Upper lobe of left lung (tissue), 4 donors: ENCODE measurements around the gene FNDC3B.

ENCODE experiments used
- EP300 ChIP-seq, 4 donors: sonication (generic); formaldehyde crosslinking; IDR thresholded peaks; one replicate each; pipeline ENCODE4 v1.5.1; 2017; ENCODE audit warnings: antibody characterized with exemption in 4 of 4, control low read depth in 2 of 4
- POLR2A ChIP-seq, 4 donors: fragments of 450-650 bp; IDR thresholded peaks; one replicate each; pipeline ENCODE4 v1.5.1; 2016 to 2017; ENCODE audit warnings: antibody characterized with exemption in 4 of 4, mild to moderate bottlenecking in 2 of 4
- POLR2AphosphoS5 ChIP-seq, 2 donors: sonication (generic); formaldehyde crosslinking; IDR thresholded peaks; one replicate each; pipeline ENCODE4 v1.5.1; 2017; ENCODE audit warnings: antibody characterized with exemption in 2 of 2
- TF ChIP-seq, protein P1 (sequence below), 6 experiments: fragments of 450-650 bp in 4 of 6; fragments of 200-600 bp in 2 of 6; sonication (generic) in 2 of 6; IDR thresholded peaks; one replicate each; pipeline ENCODE4 v1.5.1; 2016 to 2019; ENCODE audit warnings: antibody characterized with exemption in 6 of 6

DNA sequence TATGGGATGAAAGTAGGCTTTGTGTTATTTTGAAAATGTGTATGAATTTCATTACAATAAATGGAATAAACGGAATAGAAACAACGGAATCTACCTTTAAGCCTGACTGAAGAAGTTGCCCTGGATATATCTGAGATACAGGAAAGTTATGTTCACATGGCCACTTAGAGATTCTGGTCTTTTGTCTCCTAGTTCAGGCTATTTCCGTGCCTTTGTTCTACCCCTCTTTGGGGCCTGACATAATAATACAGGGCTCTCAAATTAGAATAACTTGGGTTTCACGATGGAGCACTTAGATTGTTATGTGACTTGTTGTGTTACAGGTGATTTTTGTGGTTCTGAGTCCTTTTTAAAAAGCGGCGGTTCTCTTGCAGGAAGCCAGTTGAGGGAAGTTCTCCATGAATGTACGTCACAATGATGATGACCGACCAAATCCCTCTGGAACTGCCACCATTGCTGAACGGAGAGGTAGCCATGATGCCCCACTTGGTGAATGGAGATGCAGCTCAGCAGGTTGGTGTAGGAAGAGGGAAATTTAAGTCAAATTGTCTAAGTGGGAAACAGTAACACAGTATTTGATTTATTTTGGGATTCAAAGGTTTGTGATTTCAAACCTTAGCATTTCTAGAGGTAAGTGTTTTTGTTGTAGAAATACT, 72.8 kb downstream of the FNDC3B start:
- TF ChIP-seq POLR2AphosphoS5 (IDR thresholded peaks at IDR 0.05) (no peak), POLR2A (IDR thresholded peaks at IDR 0.05) (no peak), EP300 (IDR thresholded peaks at IDR 0.05) (no peak)
- TF ChIP-seq, protein P1, sequence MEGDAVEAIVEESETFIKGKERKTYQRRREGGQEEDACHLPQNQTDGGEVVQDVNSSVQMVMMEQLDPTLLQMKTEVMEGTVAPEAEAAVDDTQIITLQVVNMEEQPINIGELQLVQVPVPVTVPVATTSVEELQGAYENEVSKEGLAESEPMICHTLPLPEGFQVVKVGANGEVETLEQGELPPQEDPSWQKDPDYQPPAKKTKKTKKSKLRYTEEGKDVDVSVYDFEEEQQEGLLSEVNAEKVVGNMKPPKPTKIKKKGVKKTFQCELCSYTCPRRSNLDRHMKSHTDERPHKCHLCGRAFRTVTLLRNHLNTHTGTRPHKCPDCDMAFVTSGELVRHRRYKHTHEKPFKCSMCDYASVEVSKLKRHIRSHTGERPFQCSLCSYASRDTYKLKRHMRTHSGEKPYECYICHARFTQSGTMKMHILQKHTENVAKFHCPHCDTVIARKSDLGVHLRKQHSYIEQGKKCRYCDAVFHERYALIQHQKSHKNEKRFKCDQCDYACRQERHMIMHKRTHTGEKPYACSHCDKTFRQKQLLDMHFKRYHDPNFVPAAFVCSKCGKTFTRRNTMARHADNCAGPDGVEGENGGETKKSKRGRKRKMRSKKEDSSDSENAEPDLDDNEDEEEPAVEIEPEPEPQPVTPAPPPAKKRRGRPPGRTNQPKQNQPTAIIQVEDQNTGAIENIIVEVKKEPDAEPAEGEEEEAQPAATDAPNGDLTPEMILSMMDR (IDR thresholded peaks at IDR 0.05), result no peak
